Vagina (tissue), 2 donors: ENCODE results near the gene ZFX.
"Not testable (repeated sequence)": the region's sequence is repeated elsewhere in the genome, so short reads cannot be mapped to it uniquely, and the experiment has no call there.

Experiments used
- POLR2A ChIP-seq, 2 donors: fragments of 450-650 bp; IDR thresholded peaks; one replicate each; pipeline ENCODE4 v1.6.1; 2017; ENCODE audit warnings: antibody characterized with exemption in 2 of 2, mild to moderate bottlenecking in 2 of 2, moderate library complexity in 2 of 2
- POLR2AphosphoS5 ChIP-seq, 2 donors: sonication (generic); formaldehyde crosslinking; IDR thresholded peaks; one replicate each; pipeline ENCODE4 v1.9.0; 2017; ENCODE audit warnings: antibody characterized with exemption in 2 of 2, mild to moderate bottlenecking in 2 of 2, low read depth in 1 of 2; ENCODE audit not compliant: insufficient read depth in 1 of 2

- TF ChIP-seq POLR2AphosphoS5 (IDR thresholded peaks at IDR 0.05; ENCODE audit: insufficient read depth in 1 of 2, low read depth in 1 of 2); POLR2A (IDR thresholded peaks at IDR 0.05): not testable (repeated sequence)
Measured at GRCh38 chrX:24155747-24156146, 6.2 kb downstream of the ZFX start.
